DND-41 (cell line): Measurements from ENCODE around the gene SPARC.
"Not testable (repeated sequence)": the region's sequence is repeated elsewhere in the genome, so short reads cannot be mapped to it uniquely, and the experiment has no call there.

Experiments
- ATAC-seq: fragments of 200-7000 bp; cut with Tn5 transposase; 3 replicates; pipeline ENCODE4 v1.9.1; 2021; ENCODE audit warnings: low read depth; ENCODE audit not compliant: insufficient read depth
- DNase-seq: peaks from one replicate; pipeline ENCODE4 v3.0.0-alpha.2; 2020
- H2AFZ ChIP-seq: 2 replicates; pipeline ENCODE4 v1.6.0; 2012; ENCODE audit warnings: low read depth, low read length
- H3K27ac ChIP-seq: 2 replicates; pipeline ENCODE4 v1.5.1; 2012; ENCODE audit warnings: low read length, inconsistent platforms
- H3K27me3 ChIP-seq: fragments of 200-600 bp; sonication (generic); 2 replicates; pipeline ENCODE4 v1.6.0; 2012; ENCODE audit warnings: low read length, mild to moderate bottlenecking, inconsistent platforms; ENCODE audit not compliant: insufficient read depth, poor library complexity
- H3K36me3 ChIP-seq: 2 replicates; pipeline ENCODE4 v1.5.1; 2012; ENCODE audit warnings: low read length, inconsistent platforms; ENCODE audit not compliant: insufficient read depth
- H3K4me1 ChIP-seq: 2 replicates; pipeline ENCODE4 v1.5.1; 2012; ENCODE audit warnings: mild to moderate bottlenecking, low read length; ENCODE audit not compliant: insufficient read depth
- H3K4me2 ChIP-seq: 2 replicates; pipeline ENCODE4 v1.6.0; 2012; ENCODE audit warnings: mild to moderate bottlenecking, moderate library complexity, low read length, inconsistent platforms; ENCODE audit not compliant: insufficient read depth
- H3K4me3 ChIP-seq, 2 experiments: fragments of 200-600 bp in 1 of 2; shearing (Covaris generic) in 1 of 2; 2 replicates each; pipeline ENCODE4 v1.5.1; 2012 to 2016; ENCODE audit warnings: inconsistent platforms in 2 of 2, low read length in 2 of 2, mild to moderate bottlenecking in 2 of 2, low read depth in 1 of 2, moderate library complexity in 1 of 2
- H3K79me2 ChIP-seq: 2 replicates; pipeline ENCODE4 v1.6.0; 2012; ENCODE audit warnings: low read length, inconsistent platforms; ENCODE audit not compliant: insufficient read depth
- H3K9ac ChIP-seq: 2 replicates; pipeline ENCODE4 v1.6.0; 2012; ENCODE audit warnings: low read depth, mild to moderate bottlenecking, inconsistent platforms, low read length, moderate library complexity
- H3K9me3 ChIP-seq: 2 replicates; pipeline ENCODE4 v1.5.1; 2012; ENCODE audit warnings: low read length, moderate library complexity, mild to moderate bottlenecking, inconsistent platforms; ENCODE audit not compliant: insufficient read depth, severe bottlenecking
- H4K20me1 ChIP-seq: 2 replicates; pipeline ENCODE4 v1.6.0; 2012; ENCODE audit warnings: low read length; ENCODE audit not compliant: insufficient read depth
- CTCF ChIP-seq: IDR thresholded peaks from 2 replicates; pipeline ENCODE4 v1.5.1; 2012; ENCODE audit warnings: borderline replicate concordance, low read length, moderate library complexity, mild to moderate bottlenecking; ENCODE audit not compliant: poor library complexity, severe bottlenecking; ENCODE audit errors: extremely low read depth
- EZH2 ChIP-seq: IDR thresholded peaks from 3 replicates; pipeline ENCODE4 v1.6.1; 2012; ENCODE audit warnings: borderline replicate concordance, low read depth, mild to moderate bottlenecking, moderate library complexity, low read length, inconsistent platforms; ENCODE audit not compliant: severe bottlenecking

SPARC gene

GRCh38 chr5:151692312-151692711 lies 5.6 kb upstream of the SPARC start:
- Histone ChIP-seq H3K4me1 (peaks cover 3% of the 10 kb centered on the region), H4K20me1 (no peaks in the 10 kb centered on the region), H3K79me2 (no peaks in the 10 kb centered on the region), H3K4me2 (no peak overlapping the region), H3K27ac (no peak overlapping the region), H3K9me3 (no peaks in the 10 kb centered on the region), H2AFZ (no peak overlapping the region), H3K36me3 (no peaks in the 10 kb centered on the region), H3K4me3 (no peak overlapping the region), H3K27me3 (peaks cover 13% of the 10 kb centered on the region), H3K9ac (no peak overlapping the region)
- ATAC-seq (no peak), DNase-seq (no peak)
- TF ChIP-seq EZH2 (no peak), CTCF (no peak)

- Histone ChIP-seq H3K4me3 (no peak overlapping the region), H3K9ac (no peak overlapping the region), H3K79me2 (no peaks in the 10 kb centered on the region), H3K4me2 (no peak overlapping the region), H3K9me3 (no peaks in the 10 kb centered on the region), H3K27ac (no peak overlapping the region), H3K4me1 (peaks cover 9% of the 10 kb centered on the region), H4K20me1 (no peaks in the 10 kb centered on the region), H2AFZ (no peak overlapping the region), H3K27me3 (peaks cover 19% of the 10 kb centered on the region), H3K36me3 (no peaks in the 10 kb centered on the region)
- TF ChIP-seq CTCF (no peak), EZH2 (no peak)
- no peak for ATAC-seq
- no peak for DNase-seq
Measured at GRCh38 chr5:151691706-151692105, 5.0 kb upstream of the SPARC start.

- H4K20me1 ChIP-seq, H3K27ac ChIP-seq, H3K79me2 ChIP-seq, H3K4me2 ChIP-seq, H3K9ac ChIP-seq, H2AFZ ChIP-seq, H3K4me3 ChIP-seq, DNase-seq, H3K9me3 ChIP-seq, H3K36me3 ChIP-seq, ATAC-seq: not testable (repeated sequence)
- peaks cover 28% of the 10 kb centered on the region for H3K27me3 ChIP-seq
- H3K4me1 ChIP-seq = peaks cover 18% of the 10 kb centered on the region
Measured at GRCh38 chr5:151689591-151689990, 2.9 kb upstream of the SPARC start.

GRCh38 chr5:151688436-151688835 lies 1.7 kb upstream of the SPARC start:
- DNase-seq (no peak), ATAC-seq (no peak)
- Histone ChIP-seq H3K27me3 (peaks cover 28% of the 10 kb centered on the region), H3K4me1 (peaks cover 18% of the 10 kb centered on the region), H3K27ac (no peak overlapping the region), H3K36me3 (no peaks in the 10 kb centered on the region), H3K9ac (no peak overlapping the region), H3K79me2 (no peaks in the 10 kb centered on the region), H3K4me3 (no peak overlapping the region), H3K9me3 (no peaks in the 10 kb centered on the region), H3K4me2 (no peak overlapping the region), H2AFZ (no peak overlapping the region), H4K20me1 (no peaks in the 10 kb centered on the region)
- TF ChIP-seq EZH2 (no peak), CTCF (no peak)
